ENCODE data around the gene GCSAML. TPM values are rescaled to one million over a fixed set of nuclear protein-coding genes. Genes with fewer than 3 reads are reported as not detected.

The GCSAML gene
- total RNA-seq, 1 donor from 2014 or later, result 0.14 TPM

DNA sequence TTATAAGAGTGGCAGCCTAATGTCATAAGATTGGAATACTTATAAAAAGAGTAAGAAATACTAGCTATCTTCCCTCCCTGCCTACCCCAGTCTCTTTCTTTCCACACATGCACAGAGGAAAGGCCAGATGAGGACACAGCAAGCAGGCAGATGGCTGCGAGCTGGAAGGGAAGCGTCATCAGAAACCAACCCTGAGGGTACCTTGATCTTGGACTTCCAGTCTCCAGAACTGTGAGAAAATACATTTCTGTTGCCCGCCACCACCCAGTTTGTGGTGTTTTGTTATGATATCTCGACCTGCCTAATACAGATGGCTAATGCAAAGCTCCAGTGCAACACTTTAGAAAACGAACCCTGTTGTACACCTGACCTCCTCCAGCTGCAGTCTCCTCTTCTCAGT, 10.4 kb upstream of the GCSAML start:
- no peak overlapping the region for H3K4me2 ChIP-seq (ENCODE audit: low read length)
- no peaks in the 10 kb centered on the region for H3K36me3 ChIP-seq (ENCODE audit: insufficient read depth, low read length)
- H3K27me3 ChIP-seq (ENCODE audit: insufficient read depth, low read length), result no peaks in the 10 kb centered on the region
- H3K9ac ChIP-seq (ENCODE audit: low read length), result no peak overlapping the region
- no peak for DNase-seq (ENCODE audit: low read depth)
- Mint-ChIP-seq H3K27me3 (ENCODE audit: low read depth, unreplicated experiment) (no peaks in the 10 kb centered on the region), H3K27ac (ENCODE audit: unreplicated experiment) (no peak overlapping the region), H3K36me3 (ENCODE audit: low read depth, unreplicated experiment) (no peaks in the 10 kb centered on the region), H3K4me3 (ENCODE audit: unreplicated experiment) (no peak overlapping the region), H3K9me3 (ENCODE audit: unreplicated experiment) (no peaks in the 10 kb centered on the region), H3K4me1 (ENCODE audit: low read depth, unreplicated experiment) (peaks cover 16% of the 10 kb centered on the region)
- TF ChIP-seq, protein P1, sequence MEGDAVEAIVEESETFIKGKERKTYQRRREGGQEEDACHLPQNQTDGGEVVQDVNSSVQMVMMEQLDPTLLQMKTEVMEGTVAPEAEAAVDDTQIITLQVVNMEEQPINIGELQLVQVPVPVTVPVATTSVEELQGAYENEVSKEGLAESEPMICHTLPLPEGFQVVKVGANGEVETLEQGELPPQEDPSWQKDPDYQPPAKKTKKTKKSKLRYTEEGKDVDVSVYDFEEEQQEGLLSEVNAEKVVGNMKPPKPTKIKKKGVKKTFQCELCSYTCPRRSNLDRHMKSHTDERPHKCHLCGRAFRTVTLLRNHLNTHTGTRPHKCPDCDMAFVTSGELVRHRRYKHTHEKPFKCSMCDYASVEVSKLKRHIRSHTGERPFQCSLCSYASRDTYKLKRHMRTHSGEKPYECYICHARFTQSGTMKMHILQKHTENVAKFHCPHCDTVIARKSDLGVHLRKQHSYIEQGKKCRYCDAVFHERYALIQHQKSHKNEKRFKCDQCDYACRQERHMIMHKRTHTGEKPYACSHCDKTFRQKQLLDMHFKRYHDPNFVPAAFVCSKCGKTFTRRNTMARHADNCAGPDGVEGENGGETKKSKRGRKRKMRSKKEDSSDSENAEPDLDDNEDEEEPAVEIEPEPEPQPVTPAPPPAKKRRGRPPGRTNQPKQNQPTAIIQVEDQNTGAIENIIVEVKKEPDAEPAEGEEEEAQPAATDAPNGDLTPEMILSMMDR (IDR thresholded peaks at IDR 0.05; ENCODE audit: insufficient read depth, low read depth, low read length), result no peak
- no peak for TF ChIP-seq EZH2 (IDR thresholded peaks at IDR 0.05; ENCODE audit: insufficient read depth, low read length)
- no peaks in the 10 kb centered on the region for H3K4me1 ChIP-seq (ENCODE audit: insufficient read depth, low read length)
- no peak overlapping the region for H3K27ac ChIP-seq (ENCODE audit: low read depth, low read length)
- H3K4me3 ChIP-seq (ENCODE audit: insufficient read depth, low read depth, low read length), result no peak overlapping the region
- H3K79me2 ChIP-seq (ENCODE audit: insufficient read depth, low read length), result no peaks in the 10 kb centered on the region
- H2AFZ ChIP-seq (ENCODE audit: low read depth, low read length), result no peak overlapping the region
- H4K20me1 ChIP-seq (ENCODE audit: insufficient read depth, low read length), result no peaks in the 10 kb centered on the region
- no peak for FAIRE-seq
- no peaks in the 10 kb centered on the region for H3K9me3 ChIP-seq (ENCODE audit: insufficient read depth, low read depth, low read length)

DNA sequence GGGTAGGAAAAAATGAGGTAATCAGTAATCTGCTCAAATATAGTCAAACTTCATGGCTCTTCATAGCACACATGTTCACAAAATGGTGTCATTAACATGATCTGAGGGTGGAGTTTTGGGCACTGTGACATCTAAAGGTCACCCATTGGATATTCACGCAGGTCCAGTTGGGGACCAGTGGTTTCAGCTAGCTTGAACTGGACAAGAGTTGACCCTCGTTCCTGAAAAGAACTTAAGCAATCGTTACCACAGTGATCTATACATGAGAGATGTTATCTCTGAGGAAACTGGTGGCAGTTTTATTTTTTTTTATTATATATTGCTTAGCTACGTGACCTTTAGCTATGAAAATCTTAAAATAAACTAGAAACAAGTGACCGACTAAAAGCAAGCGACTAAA, 9.7 kb upstream of the GCSAML start:
- Mint-ChIP-seq H3K4me1 (ENCODE audit: low read depth, unreplicated experiment) (peaks cover 16% of the 10 kb centered on the region), H3K27ac (ENCODE audit: unreplicated experiment) (no peak overlapping the region), H3K9me3 (ENCODE audit: unreplicated experiment) (no peaks in the 10 kb centered on the region), H3K36me3 (ENCODE audit: low read depth, unreplicated experiment) (no peaks in the 10 kb centered on the region), H3K4me3 (ENCODE audit: unreplicated experiment) (no peak overlapping the region), H3K27me3 (ENCODE audit: low read depth, unreplicated experiment) (no peaks in the 10 kb centered on the region)
- Histone ChIP-seq H3K4me2 (ENCODE audit: low read length) (no peak overlapping the region), H3K27me3 (ENCODE audit: insufficient read depth, low read length) (no peaks in the 10 kb centered on the region), H2AFZ (ENCODE audit: low read depth, low read length) (no peak overlapping the region), H3K9me3 (ENCODE audit: insufficient read depth, low read depth, low read length) (no peaks in the 10 kb centered on the region), H3K79me2 (ENCODE audit: insufficient read depth, low read length) (no peaks in the 10 kb centered on the region), H3K4me3 (ENCODE audit: insufficient read depth, low read depth, low read length) (no peak overlapping the region), H3K36me3 (ENCODE audit: insufficient read depth, low read length) (no peaks in the 10 kb centered on the region), H3K9ac (ENCODE audit: low read length) (no peak overlapping the region), H3K27ac (ENCODE audit: low read depth, low read length) (no peak overlapping the region), H4K20me1 (ENCODE audit: insufficient read depth, low read length) (no peaks in the 10 kb centered on the region), H3K4me1 (ENCODE audit: insufficient read depth, low read length) (no peaks in the 10 kb centered on the region)
- TF ChIP-seq, protein P1 (IDR thresholded peaks at IDR 0.05; ENCODE audit: insufficient read depth, low read depth, low read length), result no peak
- DNase-seq (ENCODE audit: low read depth) (no peak), FAIRE-seq (no peak)

DNA sequence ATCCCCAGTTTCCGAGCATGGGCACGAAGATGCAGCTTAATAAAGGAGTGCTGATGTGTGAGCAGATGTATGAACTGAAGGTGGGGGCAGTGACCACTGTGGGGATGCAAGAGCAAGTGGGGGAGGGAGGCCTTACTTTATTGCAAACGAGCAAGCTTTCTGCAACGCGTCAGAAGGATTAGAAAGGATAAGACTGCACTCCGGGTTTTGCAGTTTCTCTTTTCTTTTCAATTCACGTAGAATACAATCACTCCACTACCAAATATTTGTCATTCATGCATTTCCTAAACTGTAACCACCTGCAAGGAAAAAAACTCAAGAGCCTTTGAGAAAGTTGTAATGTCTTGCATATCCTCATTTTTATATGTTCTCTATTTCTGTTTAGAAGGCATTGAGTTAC, 8.4 kb upstream of the GCSAML start:
- H3K4me1 Mint-ChIP-seq (ENCODE audit: low read depth, unreplicated experiment), result peaks cover 7% of the 10 kb centered on the region
- Histone ChIP-seq H3K36me3 (ENCODE audit: insufficient read depth, low read length) (no peaks in the 10 kb centered on the region), H3K9me3 (ENCODE audit: insufficient read depth, low read depth, low read length) (no peaks in the 10 kb centered on the region), H2AFZ (ENCODE audit: low read depth, low read length) (no peak overlapping the region), H3K27me3 (ENCODE audit: insufficient read depth, low read length) (no peaks in the 10 kb centered on the region), H3K4me3 (ENCODE audit: insufficient read depth, low read depth, low read length) (no peak overlapping the region), H3K27ac (ENCODE audit: low read depth, low read length) (no peak overlapping the region), H3K4me2 (ENCODE audit: low read length) (no peak overlapping the region), H4K20me1 (ENCODE audit: insufficient read depth, low read length) (no peaks in the 10 kb centered on the region), H3K79me2 (ENCODE audit: insufficient read depth, low read length) (no peaks in the 10 kb centered on the region), H3K4me1 (ENCODE audit: insufficient read depth, low read length) (no peaks in the 10 kb centered on the region), H3K9ac (ENCODE audit: low read length) (no peak overlapping the region)
- no peak for TF ChIP-seq EZH2 (IDR thresholded peaks at IDR 0.05; ENCODE audit: insufficient read depth, low read length)
- TF ChIP-seq, protein P1 (IDR thresholded peaks at IDR 0.05; ENCODE audit: insufficient read depth, low read depth, low read length), result no peak
- H3K36me3 Mint-ChIP-seq (ENCODE audit: low read depth, unreplicated experiment), result no peaks in the 10 kb centered on the region
- no peaks in the 10 kb centered on the region for H3K9me3 Mint-ChIP-seq (ENCODE audit: unreplicated experiment)
- DNase-seq (ENCODE audit: low read depth) (no peak), FAIRE-seq (no peak)
- no peak overlapping the region for H3K4me3 Mint-ChIP-seq (ENCODE audit: unreplicated experiment)
- no peaks in the 10 kb centered on the region for H3K27me3 Mint-ChIP-seq (ENCODE audit: low read depth, unreplicated experiment)
- H3K27ac Mint-ChIP-seq (ENCODE audit: unreplicated experiment), result no peak overlapping the region
